NT2/D1 (cell line): ENCODE data around the gene CDK3.

Experiments used
- YY1 ChIP-seq: IDR thresholded peaks from 2 replicates; pipeline ENCODE4 v1.6.1; 2011; ENCODE audit not compliant: insufficient read length, insufficient read depth
- ZNF274 ChIP-seq: IDR thresholded peaks from 2 replicates; pipeline ENCODE4 v1.6.1; 2011; ENCODE audit warnings: mild to moderate bottlenecking, low read depth, low read length

GRCh38 chr17:75996665-75997590 is 3.7 kb upstream of the CDK3 start:
- TF ChIP-seq ZNF274 (no peak), YY1 (no peak)
